ENCODE results near the gene MCU.

GRCh38 chr10:72753760-72754231, 61.9 kb downstream of the MCU start:
- no peak for TF ChIP-seq CTCF (IDR thresholded peaks at IDR 0.05)
- TF ChIP-seq EZH2 (IDR thresholded peaks at IDR 0.05; ENCODE audit: borderline replicate concordance, insufficient read depth, low read depth, low read length, poor library complexity, severe bottlenecking): no peak

Data from B cell (primary cell).